ENCODE results near the gene ATP6V0A1. TPM values are rescaled to one million over a fixed set of nuclear protein-coding genes. Genes with fewer than 3 reads are reported as not detected.

The ATP6V0A1 gene
- polyA plus RNA-seq, 1 donor from 2014 or later: 92.1 TPM

DNA sequence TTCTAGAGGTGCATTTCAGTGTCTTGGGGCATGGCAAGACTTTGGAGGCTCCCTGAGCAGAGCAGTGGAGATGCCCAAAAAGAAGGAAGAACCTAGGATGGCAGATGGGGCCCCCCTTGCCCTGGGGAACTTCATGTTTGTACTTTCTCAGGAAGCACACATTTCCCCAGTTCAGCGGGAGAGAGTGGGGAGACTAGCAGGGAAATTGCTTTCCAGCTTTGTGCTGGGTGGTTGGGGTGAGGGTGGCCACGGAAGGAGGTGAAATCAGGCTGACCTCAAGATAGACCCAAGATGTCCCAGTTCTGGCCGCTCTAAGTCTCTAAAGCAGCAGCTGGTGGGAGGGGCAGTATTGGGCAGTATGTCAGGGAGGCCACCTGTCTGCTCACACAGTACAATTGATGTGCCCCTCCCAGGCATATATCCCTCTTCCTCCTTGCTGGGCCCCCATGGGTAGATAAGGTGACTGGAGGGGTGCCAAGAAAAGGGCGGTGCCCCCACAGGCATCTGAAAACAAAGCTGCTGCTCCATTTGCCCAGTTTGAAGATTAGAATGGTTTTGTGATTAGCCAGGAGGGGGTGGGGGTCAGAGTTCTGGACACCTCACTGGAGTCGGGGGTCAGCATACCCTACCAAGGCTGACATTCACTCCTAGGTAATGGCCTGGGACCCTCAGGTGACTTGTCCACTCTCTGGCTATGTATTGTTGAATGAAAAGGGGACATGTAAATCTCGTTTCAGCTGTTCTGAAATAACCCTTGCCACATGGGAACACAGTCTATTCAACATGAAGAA lies 60.3 kb downstream of the ATP6V0A1 start:
- Histone ChIP-seq H3K9me2 (ENCODE audit: insufficient read depth, low read length) (no peaks in the 10 kb centered on the region), H3K79me2 (replicated peaks; ENCODE audit: insufficient read depth, low read length) (no peaks in the 10 kb centered on the region), H3K9ac (ENCODE audit: low read length) (no peak overlapping the region), H2AFZ (ENCODE audit: low read depth, low read length) (no peak overlapping the region), H3F3A (ENCODE audit: insufficient read depth, low read length, poor library complexity, severe bottlenecking) (no peaks in the 10 kb centered on the region), H3K9me3 (ENCODE audit: low read length) (no peaks in the 10 kb centered on the region), H3K4me2 (ENCODE audit: low read length) (no peak overlapping the region), H3K36me3 (ENCODE audit: insufficient read depth, low read length) (no peaks in the 10 kb centered on the region), H3K4me3 (ENCODE audit: low read length) (no peak overlapping the region), H3K27ac (ENCODE audit: low read length) (no peak overlapping the region), H3K27me3 (ENCODE audit: insufficient read depth, low read depth, low read length) (no peaks in the 10 kb centered on the region), H4K20me1 (ENCODE audit: insufficient read depth) (no peaks in the 10 kb centered on the region)
- TF ChIP-seq MXI1 (conservative IDR thresholded peaks at IDR 0.05; ENCODE audit: poor library complexity, severe bottlenecking): no peak
- TF ChIP-seq SMC3 (conservative IDR thresholded peaks at IDR 0.05; ENCODE audit: poor library complexity): no peak
- no peak for TF ChIP-seq EZH2 (IDR thresholded peaks at IDR 0.05; ENCODE audit: borderline replicate concordance, insufficient read depth, low read length, poor library complexity, severe bottlenecking)
- no peak for TF ChIP-seq POLR2AphosphoS5 (IDR thresholded peaks at IDR 0.05)
- TF ChIP-seq RAD21 (conservative IDR thresholded peaks at IDR 0.05): no peak
- no peak for TF ChIP-seq EP300 (conservative IDR thresholded peaks at IDR 0.05; ENCODE audit: poor library complexity, severe bottlenecking)
- TF ChIP-seq, protein P1, sequence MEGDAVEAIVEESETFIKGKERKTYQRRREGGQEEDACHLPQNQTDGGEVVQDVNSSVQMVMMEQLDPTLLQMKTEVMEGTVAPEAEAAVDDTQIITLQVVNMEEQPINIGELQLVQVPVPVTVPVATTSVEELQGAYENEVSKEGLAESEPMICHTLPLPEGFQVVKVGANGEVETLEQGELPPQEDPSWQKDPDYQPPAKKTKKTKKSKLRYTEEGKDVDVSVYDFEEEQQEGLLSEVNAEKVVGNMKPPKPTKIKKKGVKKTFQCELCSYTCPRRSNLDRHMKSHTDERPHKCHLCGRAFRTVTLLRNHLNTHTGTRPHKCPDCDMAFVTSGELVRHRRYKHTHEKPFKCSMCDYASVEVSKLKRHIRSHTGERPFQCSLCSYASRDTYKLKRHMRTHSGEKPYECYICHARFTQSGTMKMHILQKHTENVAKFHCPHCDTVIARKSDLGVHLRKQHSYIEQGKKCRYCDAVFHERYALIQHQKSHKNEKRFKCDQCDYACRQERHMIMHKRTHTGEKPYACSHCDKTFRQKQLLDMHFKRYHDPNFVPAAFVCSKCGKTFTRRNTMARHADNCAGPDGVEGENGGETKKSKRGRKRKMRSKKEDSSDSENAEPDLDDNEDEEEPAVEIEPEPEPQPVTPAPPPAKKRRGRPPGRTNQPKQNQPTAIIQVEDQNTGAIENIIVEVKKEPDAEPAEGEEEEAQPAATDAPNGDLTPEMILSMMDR (IDR thresholded peaks at IDR 0.05; ENCODE audit: poor library complexity, severe bottlenecking): no peak
- no peak for TF ChIP-seq TAF1 (IDR thresholded peaks at IDR 0.05; ENCODE audit: low read depth)

DNA sequence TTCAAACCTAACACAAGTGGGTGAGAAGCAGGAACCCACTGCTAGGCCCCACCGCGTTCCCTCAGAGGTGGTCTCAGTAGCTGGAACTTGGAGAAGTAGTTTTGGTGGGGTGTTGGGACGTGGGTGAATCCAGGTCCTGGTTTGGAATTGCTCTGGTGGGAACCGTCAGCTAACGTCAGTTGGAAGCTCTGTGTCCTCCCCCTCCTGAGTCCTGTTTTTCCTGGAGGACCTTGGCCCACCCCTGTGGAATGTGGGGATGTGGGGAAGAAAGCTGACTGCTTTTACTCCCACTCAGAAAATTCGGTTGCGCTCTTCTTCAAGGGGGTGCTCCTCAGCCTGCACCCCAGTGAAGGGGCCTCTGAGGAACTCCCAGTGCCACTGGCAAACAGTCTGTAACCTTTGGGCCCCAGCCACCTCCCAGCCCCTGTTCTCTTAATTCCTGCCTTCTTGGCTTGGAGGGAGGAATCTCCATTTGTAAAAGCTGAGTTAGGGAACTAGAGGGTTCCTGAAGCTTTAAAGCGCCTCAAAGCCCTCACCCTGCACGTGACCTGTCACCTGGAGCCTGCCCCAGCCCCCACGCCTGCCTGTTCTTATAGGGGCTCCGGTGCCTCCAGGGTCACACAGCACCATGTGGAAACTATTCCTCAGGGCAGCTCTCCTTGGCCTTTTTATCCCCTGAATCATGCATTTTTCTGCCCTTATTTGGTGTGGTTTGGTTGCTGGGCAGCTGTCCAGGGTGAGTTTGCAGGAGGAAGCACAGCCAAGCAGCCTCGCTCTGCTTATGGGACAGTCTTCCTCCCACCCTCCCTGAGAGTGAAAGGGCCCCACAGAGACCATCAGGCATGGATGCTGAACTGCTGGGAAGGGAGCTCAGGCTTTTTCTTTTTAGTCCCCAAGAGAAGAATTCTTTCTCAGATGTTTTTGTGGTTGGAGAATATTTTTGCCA lies 61.1 kb downstream of the ATP6V0A1 start:
- TF ChIP-seq EZH2 (IDR thresholded peaks at IDR 0.05; ENCODE audit: borderline replicate concordance, insufficient read depth, low read length, poor library complexity, severe bottlenecking): no peak
- TF ChIP-seq, protein P2, sequence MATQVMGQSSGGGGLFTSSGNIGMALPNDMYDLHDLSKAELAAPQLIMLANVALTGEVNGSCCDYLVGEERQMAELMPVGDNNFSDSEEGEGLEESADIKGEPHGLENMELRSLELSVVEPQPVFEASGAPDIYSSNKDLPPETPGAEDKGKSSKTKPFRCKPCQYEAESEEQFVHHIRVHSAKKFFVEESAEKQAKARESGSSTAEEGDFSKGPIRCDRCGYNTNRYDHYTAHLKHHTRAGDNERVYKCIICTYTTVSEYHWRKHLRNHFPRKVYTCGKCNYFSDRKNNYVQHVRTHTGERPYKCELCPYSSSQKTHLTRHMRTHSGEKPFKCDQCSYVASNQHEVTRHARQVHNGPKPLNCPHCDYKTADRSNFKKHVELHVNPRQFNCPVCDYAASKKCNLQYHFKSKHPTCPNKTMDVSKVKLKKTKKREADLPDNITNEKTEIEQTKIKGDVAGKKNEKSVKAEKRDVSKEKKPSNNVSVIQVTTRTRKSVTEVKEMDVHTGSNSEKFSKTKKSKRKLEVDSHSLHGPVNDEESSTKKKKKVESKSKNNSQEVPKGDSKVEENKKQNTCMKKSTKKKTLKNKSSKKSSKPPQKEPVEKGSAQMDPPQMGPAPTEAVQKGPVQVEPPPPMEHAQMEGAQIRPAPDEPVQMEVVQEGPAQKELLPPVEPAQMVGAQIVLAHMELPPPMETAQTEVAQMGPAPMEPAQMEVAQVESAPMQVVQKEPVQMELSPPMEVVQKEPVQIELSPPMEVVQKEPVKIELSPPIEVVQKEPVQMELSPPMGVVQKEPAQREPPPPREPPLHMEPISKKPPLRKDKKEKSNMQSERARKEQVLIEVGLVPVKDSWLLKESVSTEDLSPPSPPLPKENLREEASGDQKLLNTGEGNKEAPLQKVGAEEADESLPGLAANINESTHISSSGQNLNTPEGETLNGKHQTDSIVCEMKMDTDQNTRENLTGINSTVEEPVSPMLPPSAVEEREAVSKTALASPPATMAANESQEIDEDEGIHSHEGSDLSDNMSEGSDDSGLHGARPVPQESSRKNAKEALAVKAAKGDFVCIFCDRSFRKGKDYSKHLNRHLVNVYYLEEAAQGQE (IDR thresholded peaks at IDR 0.05; ENCODE audit: borderline replicate concordance): no peak
- TF ChIP-seq MXI1 (conservative IDR thresholded peaks at IDR 0.05; ENCODE audit: poor library complexity, severe bottlenecking): no peak
- TF ChIP-seq, protein P1 (IDR thresholded peaks at IDR 0.05; ENCODE audit: poor library complexity, severe bottlenecking): no peak
- Histone ChIP-seq H3K4me2 (ENCODE audit: low read length) (no peak overlapping the region), H3K27me3 (ENCODE audit: insufficient read depth, low read depth, low read length) (no peaks in the 10 kb centered on the region), H3K27ac (ENCODE audit: low read length) (no peak overlapping the region), H3K79me2 (replicated peaks; ENCODE audit: insufficient read depth, low read length) (no peaks in the 10 kb centered on the region), H3K4me3 (ENCODE audit: low read length) (no peak overlapping the region), H3K9me3 (ENCODE audit: low read length) (no peaks in the 10 kb centered on the region), H3K36me3 (ENCODE audit: insufficient read depth, low read length) (no peaks in the 10 kb centered on the region), H3K9me2 (ENCODE audit: insufficient read depth, low read length) (no peaks in the 10 kb centered on the region), H4K20me1 (ENCODE audit: insufficient read depth) (no peaks in the 10 kb centered on the region), H3F3A (ENCODE audit: insufficient read depth, low read length, poor library complexity, severe bottlenecking) (no peaks in the 10 kb centered on the region), H3K9ac (ENCODE audit: low read length) (no peak overlapping the region), H2AFZ (ENCODE audit: low read depth, low read length) (no peak overlapping the region)

All from neural cell (in vitro differentiated cells).